Activated gamma-delta T cell treated with Interleukin-2 at 50 U/mL for 16 hours (primary cell): ENCODE results near the gene PTGES.
A peak's percentile ranks its signal among the peaks of the same experiment; 100 is the strongest.

ENCODE experiments used
- DNase-seq: peaks from one replicate; pipeline ENCODE4 v3.0.0-alpha.2; 2020

Gene PTGES

DNA sequence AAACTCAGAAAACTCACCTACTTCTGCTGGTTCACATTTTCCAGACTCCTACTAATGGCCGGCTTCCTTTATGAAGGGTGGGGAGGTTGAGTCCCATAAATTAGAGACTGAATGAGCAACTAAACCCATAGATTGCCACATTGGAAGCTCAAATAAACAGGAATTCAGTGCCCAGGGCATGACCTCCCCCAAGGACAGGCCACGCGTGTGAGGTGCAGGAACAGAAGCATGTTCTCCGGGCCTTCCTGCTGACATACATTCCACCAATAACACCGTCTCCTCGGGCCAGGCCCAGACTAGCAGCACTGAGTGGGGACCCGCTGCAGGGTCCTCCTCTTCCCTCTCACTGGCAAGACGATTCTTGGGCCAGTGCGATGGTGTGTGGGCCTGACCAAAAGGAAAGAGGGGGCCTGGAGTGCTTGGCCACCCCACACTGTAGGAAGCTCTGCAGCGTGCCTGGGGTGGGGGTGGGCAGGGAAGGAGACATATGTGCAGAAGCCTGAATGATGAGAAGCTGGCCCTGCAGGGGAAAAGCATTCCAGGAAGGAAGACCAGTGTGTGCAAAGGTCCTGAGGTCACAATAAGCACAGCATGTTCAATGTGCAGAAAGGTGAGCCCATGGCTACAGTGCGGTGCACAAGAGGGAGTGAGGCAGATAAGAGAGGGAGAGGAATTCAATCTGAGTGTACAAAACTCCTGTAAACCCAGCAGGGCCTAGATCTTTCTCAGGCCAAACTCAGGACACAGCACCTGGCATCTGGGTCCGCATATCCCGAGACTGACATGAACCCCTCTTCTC is 12.0 kb downstream of the PTGES start:
- no peak for DNase-seq

DNA sequence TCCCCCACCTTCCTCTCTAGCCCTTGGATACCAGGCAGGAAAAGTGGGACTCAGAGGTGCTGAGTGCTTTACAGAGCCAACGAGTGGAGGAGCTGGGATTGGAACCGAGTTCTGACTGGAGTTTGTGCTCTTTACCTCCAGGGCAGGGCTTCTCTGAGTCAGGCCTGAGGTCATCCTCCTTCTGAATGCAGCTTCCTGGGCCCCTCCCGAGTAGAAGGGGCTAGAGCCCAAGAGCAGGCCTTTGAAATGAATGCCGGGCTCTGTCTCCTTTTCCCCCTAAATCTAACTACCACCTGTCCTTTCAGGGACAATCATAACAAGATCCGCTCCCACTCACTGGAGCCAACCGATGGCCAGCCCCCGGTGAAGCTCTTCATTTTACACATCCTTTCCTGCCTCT is 12.7 kb downstream of the PTGES start:
- no peak for DNase-seq

GRCh38 chr9:129739432-129739831 is 13.4 kb downstream of the PTGES start:
- no peak for DNase-seq

DNA sequence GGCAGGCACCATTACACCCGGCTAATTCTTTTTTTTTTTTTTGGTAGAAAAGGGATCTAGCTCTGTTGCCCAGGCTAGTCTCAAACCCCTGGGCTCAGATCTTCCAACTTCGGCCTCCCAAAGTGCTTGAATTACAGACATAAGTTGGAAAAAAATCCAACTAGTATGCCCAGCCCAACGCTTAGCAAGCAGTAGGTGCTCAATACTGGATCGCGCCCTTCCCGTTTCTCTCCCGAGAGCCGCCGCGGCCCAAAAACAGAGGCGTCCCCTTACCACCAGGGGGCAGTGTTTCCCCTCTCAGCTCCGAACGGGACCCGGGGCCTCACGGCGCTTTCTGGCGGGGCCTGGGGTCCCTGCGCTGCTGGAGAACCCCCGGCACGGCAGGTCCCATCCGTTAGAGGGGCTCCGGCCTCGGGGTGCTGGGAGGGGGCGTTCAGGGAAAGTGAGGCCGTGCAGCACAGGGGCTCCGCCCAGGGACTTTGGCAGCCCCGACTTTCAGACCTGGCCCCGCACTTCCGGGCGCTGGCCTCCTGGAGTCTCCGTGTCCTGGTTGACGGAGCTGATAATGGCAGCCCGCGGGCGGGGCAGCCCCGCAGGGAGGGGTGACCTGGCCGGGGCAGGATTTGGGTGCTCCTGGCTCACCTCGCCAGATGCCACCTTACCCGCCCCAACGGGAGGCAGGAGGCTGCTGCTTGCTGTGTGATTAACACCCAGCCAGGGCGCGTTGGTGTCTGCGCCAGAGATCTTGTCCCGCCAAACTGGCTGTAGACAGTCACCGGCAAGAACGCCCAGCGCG is 15.2 kb downstream of the PTGES start:
- peak; percentile 87 for DNase-seq

DNA sequence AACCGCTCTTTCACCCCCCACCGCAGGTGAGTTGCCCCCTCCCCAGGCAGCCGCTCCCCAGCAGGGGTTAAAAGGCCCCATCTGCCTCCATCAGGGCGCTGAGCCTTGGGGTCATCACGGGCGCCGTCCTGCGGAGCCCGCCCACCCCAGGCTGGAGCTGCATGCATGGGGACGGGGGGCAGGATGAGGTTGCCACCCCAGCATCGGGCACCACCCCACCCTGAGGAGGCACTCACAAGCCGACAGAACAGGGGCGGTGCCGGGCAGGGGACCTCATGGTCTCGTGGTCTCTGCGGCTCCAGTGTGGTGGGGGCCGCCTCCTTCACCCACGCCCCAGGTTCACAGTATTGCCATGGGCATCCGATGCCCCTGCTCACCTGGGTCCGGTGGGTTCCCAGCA is 16.5 kb downstream of the PTGES start:
- DNase-seq: no peak

DNA sequence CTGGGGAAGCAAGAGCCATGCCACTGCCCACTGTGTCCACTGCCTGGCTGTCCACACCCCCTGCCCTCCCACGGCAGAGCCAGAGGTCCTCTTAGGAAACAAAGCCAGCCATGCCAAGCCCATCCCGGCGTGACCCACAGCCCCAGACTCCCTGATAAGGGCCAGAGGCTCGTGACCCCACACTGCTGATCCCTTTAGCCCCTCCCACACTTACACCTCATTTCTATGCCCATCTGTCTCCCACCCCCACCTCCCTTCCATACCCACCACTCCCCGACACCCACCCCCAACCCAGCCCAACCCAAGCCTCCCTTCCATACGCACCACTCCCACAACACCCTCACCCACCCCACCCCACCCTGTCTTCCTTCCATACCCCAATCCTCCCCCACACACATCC is 17.3 kb downstream of the PTGES start:
- no peak for DNase-seq

DNA sequence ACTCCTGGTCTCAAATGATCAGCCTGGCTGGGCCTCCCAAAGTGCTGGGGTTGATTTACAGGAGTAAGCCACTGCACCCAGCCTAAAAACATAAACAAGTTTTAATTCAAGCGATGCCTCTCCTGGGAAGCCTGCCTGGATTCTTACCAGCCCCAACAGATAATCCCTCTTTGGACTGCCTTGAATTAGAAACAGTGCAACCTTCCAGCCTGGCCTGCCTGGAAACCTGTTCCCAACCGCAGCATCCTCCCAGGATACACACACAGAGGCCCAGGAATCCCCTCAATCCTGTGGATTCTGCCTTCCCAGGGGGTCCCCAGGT is 19.2 kb downstream of the PTGES start:
- DNase-seq: no peak

GRCh38 chr9:129732946-129733631 is 19.8 kb downstream of the PTGES start:
- DNase-seq: no peak

- DNase-seq: no peak
Measured at GRCh38 chr9:129732100-129732499, 20.7 kb downstream of the PTGES start.

GRCh38 chr9:129731477-129732085 is 21.3 kb downstream of the PTGES start:
- no peak for DNase-seq

- DNase-seq: no peak
Measured at GRCh38 chr9:129728744-129729143, 24.1 kb downstream of the PTGES start.

DNA sequence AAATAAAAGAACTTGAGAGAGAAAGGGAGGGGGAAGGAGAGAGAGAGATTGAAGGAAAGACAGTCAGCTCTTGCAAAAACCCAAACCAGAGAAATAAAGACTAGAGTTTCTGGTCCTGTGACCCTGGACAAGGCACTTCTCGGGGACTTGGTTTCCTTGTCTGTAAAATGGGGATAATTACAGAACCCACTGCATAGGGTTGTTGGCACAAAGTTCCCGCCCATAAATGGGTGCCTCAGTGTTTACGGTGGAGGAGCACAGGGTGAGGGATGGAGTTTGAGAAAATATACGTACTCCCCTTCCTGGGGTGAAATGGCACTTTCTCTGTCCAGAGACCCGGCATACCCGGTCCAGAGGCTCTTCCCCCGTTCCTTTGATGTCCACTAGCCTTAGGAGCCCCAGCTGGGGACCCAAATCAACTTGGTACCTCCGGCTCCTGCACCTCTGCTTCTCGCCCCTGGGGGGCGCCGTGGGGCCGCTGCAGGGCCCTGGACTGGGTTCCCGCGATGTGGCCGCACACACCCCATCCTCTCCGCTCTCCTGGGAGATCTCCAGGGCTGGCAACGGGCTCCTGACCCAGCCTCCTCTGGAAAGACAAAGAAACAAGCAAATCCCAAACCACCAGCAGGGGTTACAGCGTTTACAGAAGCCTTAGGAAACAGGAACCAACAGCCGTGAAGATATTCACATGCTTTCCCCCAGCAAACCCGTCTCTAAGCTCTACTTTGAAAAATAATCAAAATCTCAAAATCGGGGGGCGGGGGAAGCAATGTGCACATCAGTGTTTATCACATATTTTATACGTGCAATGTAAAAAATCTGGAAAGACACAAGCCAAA is 26.3 kb downstream of the PTGES start:
- peak; percentile 45 for DNase-seq

GRCh38 chr9:129725795-129726251 is 27.0 kb downstream of the PTGES start:
- DNase-seq: no peak

DNA sequence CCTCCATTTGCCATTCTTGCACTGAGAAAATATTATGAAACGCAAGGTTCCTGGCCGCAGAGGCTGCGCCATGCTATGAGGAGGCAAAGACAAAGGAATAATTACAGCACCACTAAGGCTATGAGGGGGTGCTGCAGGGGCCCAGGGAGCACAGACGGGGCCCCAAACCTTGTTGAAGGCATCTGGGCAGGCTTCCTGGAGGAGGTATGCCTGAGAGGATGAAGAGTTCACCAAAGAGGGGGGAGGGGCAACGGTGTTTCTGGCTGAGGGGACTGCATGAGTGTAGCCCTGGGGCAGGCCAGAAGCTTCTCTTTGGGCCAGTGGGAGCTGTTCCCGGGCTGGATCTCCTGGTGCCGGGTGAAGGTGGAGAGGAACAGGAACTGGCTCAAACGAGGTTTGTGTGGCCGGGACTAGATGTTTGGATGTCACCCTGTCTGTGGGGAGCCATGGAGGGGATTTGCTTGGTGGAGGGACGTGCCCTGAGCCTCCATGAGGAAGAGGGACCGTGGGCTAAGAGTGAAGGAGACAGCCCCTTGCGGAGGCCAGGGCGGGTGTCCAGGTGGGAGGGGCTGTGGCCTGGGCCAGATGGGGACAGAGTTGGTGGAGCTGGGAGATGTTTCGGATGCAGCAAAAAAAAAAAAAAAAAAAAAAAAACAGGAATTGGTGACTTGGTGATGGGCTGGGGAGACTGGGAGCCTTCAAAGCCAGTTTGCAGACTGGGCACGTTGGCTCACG is 28.2 kb downstream of the PTGES start:
- DNase-seq: no peak

DNA sequence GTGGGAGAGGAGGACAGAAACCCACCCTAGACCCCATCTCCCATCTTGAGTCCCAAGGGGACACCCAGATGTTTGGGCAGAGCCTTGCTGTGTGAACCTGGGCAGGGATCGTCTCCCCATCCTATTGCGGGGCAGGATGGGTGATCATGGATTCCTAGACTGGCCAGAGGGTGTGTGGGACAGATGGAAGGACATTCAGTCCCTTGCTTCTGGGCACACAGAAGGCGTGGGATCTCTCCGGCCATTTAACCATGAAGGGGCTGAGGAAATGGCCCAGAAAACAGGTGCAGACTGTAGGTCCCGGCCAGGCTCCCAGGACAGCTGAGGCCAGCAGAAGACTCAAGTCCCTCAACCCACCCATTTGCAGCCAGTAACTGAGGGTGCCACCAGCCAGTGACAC is 29.9 kb downstream of the PTGES start:
- no peak for DNase-seq

GRCh38 chr9:129720865-129721545 is 31.8 kb downstream of the PTGES start:
- DNase-seq: no peak

- no peak for DNase-seq
Measured at GRCh38 chr9:129720181-129720864, 32.5 kb downstream of the PTGES start.

DNA sequence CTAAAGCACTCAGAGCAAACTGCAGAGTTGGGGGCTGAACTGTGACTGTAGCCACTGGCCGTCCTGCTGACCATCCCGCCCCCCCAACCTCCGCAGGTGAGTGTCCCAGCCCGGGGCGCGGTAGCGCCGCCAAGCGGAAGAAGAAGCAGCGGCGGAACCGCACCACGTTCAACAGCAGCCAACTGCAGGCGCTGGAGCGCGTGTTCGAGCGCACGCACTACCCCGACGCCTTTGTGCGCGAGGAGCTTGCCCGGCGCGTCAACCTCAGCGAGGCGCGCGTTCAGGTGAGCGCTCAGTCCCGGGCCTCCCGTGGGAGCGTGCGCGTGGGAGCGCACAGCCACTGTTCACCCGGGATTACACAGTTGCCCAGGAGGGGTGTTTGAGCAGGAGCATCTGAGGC is 33.7 kb downstream of the PTGES start:
- no peak for DNase-seq

GRCh38 chr9:129718647-129719046 is 34.2 kb downstream of the PTGES start:
- DNase-seq: no peak

- DNase-seq: no peak
Measured at GRCh38 chr9:129717991-129718390, 34.9 kb downstream of the PTGES start.
